ACHN (cell line): Measurements from ENCODE around the gene PPFIBP2.

Experiments
- DNase-seq: peaks from one replicate; pipeline ENCODE4 v3.0.0-alpha.2; 2015
- in situ Hi-C: cut with HindIII; loops from 2 replicates; pipeline ENCODE4 v1.10.0; 2017; ENCODE audit warnings: low sequenced_read_pairs, low pct_ligation_motif_present, low pct_unique_long_range_greater_than_20kb

The PPFIBP2 gene

GRCh38 chr11:7520981-7521487, 7.2 kb downstream of the PPFIBP2 start:
- in situ Hi-C loops, result no loop called here
- no peak for DNase-seq

DNA sequence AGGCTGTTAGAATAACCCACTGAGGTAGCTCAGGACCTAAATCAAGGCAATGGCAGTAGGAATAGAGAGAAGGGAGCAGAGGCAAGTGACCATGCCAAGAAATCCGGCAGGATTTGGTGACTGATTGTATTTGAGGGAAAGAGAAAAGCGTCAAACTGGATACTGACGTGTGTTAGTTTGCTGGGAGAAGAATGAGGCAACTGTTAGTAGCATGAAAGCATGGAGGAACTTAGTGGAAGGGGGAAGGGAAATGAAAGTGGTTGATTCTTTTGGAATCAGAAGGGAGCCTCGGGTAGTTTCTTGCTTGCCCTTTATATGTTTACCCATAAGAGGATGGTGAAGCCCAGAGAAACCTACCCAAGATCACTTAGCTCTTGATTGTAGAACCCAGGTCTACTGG, 8.3 kb downstream of the PPFIBP2 start:
- in situ Hi-C loops, result no loop called here
- no peak for DNase-seq

DNA sequence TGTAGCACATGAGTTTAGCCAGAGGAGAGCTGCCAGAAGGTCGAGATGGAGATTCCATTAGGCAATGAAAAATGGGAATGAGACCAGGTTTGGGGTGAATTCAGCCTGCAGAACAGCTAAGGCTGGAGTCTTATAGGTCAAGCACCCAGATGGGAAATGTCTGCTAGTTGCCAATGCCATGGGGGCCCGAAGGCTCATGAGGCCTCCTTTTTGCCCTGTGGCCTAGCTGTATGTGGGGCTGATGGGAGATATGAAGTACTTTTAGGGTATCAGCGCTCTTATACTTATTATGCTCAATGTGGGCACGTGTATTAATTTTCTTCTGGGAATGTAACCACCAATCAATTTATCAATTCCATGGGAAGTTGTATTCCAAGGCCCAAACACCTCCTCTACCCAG, 8.7 kb downstream of the PPFIBP2 start:
- no peak for DNase-seq
- in situ Hi-C loops, result no loop called here

DNA sequence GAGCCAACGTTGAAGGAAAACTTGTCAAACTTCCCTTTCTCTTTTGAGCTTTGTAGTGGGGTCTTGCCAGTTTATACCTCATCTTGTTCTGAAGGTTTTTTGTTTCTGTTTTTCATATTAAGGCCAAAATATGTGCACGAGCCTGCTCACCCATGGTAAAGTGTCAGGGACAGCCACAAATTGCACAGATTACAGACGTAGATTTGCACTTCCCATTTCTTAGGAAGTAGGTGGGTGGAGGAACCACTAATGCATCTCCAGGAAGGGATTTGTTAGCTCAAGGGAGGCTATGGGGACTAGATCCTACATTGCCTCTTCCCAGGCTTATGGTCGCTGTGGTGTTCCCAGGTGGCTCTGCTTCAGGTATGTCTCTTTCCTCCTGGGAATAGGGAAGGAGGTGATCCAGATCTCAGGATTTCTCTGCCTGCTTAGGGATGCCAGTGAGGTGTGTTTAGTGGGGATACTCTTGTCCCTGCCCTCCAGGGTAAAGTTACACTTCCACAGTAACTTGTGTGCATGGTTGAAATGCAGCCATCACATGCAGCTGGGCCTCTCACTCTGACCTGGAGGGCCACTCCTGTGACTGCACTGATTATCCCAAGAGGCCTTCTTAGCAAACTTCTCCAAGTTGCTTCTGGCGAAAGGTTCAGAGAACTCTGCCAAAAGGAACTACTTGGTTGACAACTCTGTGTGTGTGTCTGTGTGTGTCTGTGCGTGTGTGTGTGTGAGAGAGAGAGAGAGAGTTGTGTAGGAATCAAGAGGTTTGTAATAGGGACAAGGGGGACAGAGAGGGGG, 9.8 kb downstream of the PPFIBP2 start:
- no peak for DNase-seq
- in situ Hi-C loops, result no loop called here

- no peak for DNase-seq
- in situ Hi-C loops, result no loop called here
Measured at GRCh38 chr11:7524462-7525235, 10.8 kb downstream of the PPFIBP2 start.

- in situ Hi-C loops, result no loop called here
- DNase-seq, result no peak
Measured at GRCh38 chr11:7525424-7525823, 11.6 kb downstream of the PPFIBP2 start.

DNA sequence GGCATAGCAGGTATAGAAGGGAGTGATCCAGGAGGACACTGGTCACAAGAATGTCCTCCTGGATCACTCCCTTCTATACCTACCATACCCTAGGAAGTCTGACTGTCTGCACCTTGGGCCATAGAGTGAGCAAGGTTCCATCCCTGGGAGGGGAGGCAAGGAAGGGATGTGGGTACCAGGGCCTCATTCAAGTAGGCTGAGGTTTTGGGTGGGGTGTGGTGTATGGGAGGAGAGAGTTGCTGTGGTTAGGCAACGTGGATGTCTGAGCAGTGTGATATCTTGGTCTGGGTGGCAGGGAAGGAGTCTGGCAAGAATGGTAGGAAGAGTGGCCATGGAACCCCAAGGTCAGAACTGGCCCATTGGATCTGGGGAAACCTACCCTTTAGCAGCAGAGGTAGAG, 13.2 kb downstream of the PPFIBP2 start:
- DNase-seq, result no peak
- in situ Hi-C loops, result no loop called here

GRCh38 chr11:7528514-7529049, 14.8 kb downstream of the PPFIBP2 start:
- DNase-seq, result no peak
- in situ Hi-C loops, result no loop called here

DNA sequence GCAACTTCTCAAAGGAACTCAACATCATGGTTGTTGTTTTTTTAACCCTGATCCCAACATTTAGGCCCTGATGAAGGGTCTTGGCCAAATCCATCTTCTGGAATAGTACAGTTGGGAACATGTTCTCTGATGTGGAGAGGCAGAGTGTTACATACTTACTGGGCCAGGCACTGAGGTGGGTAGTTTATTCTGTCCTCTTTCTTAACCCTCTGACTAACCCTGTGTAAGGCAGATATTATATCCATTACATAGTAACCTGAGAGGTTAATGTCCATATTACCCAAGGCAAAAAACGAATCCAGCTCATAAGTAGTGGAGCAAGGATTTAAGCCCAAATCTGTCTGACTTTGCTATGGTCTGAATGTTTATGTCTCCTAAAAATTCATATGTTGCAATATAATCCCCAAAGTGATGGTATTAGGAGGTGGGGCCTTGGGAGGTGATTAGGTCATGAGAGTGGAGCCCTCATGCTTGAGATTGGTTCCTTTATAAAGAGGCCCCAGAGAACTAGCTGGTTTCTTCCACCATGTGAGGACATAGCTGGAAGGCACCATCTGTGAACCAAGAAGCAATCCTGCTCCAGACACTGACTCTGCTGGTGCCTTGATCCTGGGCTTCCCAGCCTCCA, 16.3 kb downstream of the PPFIBP2 start:
- in situ Hi-C loops, result no loop called here
- no peak for DNase-seq

GRCh38 chr11:7531011-7531410, 17.2 kb downstream of the PPFIBP2 start:
- in situ Hi-C loops, result no loop called here
- DNase-seq, result no peak

GRCh38 chr11:7532405-7533145, 18.8 kb downstream of the PPFIBP2 start:
- in situ Hi-C loops, result no loop called here
- DNase-seq, result no peak

GRCh38 chr11:7533199-7534041, 19.6 kb downstream of the PPFIBP2 start:
- no peak for DNase-seq

GRCh38 chr11:7534042-7534378, 20.2 kb downstream of the PPFIBP2 start:
- in situ Hi-C loops, result no loop called here
- no peak for DNase-seq

More at GRCh38 chr11:7533199-7534041, 19.6 kb downstream of the PPFIBP2 start:
- in situ Hi-C loops, result no loop called here

GRCh38 chr11:7536100-7536499, 22.3 kb downstream of the PPFIBP2 start:
- peak; percentile 2 for DNase-seq
- in situ Hi-C loops, result no loop called here

DNA sequence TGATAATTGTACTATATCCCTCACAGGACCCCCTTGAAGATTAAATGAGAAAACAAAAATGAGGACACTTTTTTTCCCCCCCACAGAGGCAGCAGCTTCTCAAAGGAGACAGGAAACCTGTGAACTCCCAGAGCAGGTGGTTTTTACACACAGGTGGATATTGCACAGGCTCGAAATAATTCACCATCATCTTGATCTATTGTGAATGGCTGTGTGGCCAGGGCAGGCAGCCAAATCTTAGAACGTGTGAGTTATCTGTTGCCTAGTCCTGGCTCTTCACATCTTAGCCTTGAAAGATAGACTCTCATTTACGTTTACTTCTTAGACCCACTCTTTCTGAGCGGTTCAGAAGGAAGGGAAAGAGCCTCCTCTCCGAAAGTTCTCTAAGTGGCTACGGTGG, 23.5 kb downstream of the PPFIBP2 start:
- in situ Hi-C loops, result no loop called here
- DNase-seq, result no peak

DNA sequence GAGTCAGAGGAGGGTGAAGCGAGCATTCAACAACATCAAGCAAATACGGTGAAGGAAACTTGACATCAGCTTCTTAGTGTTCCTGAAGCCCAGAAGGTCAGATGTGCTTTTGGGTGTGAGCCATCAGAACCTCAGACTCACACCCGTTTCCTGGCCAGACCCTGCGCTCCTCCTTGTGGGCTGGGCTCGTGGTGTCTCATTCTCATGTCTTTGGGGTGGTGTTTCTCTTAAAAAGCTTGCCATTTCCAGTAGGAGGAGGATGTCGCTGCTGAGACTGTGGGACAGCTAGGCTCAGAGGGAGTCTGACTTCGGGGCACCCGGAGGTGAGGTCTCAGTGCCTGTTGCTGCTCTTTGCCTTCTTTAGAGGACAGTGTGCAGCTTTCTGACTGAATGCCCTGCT, 24.2 kb downstream of the PPFIBP2 start:
- in situ Hi-C loops, result no loop called here
- no peak for DNase-seq

- in situ Hi-C loops, result no loop called here
- no peak for DNase-seq
Measured at GRCh38 chr11:7538466-7539454, 25.0 kb downstream of the PPFIBP2 start.
